Neuronal stem cell (in vitro differentiated cells): ENCODE data around the gene SLC16A4.

Experiments used
- DNase-seq: peaks from one replicate; pipeline ENCODE4 v3.0.0-alpha.2; 2013; ENCODE audit warnings: low spot score
- H2AFZ ChIP-seq: one replicate; pipeline ENCODE4 v1.6.1; 2013; ENCODE audit warnings: mild to moderate bottlenecking, low read length, inconsistent platforms
- H2AK5ac ChIP-seq: 2 replicates; pipeline ENCODE4 v1.6.1; 2013; ENCODE audit warnings: low read depth, mild to moderate bottlenecking, inconsistent platforms, low read length, moderate library complexity, mixed read lengths
- H2BK120ac ChIP-seq: 2 replicates; pipeline ENCODE4 v1.6.1; 2013; ENCODE audit warnings: low read depth, mild to moderate bottlenecking, inconsistent platforms, low read length, moderate library complexity, mixed read lengths
- H2BK12ac ChIP-seq: one replicate; pipeline ENCODE4 v1.6.1; 2013; ENCODE audit warnings: low read length, inconsistent platforms
- H2BK15ac ChIP-seq: 2 replicates; pipeline ENCODE4 v1.6.1; 2013; ENCODE audit warnings: mild to moderate bottlenecking, low read length, inconsistent platforms, mixed read lengths
- H2BK5ac ChIP-seq: one replicate; pipeline ENCODE4 v1.6.1; 2013; ENCODE audit warnings: inconsistent platforms, mild to moderate bottlenecking, low read length, moderate library complexity
- H3K14ac ChIP-seq: one replicate; pipeline ENCODE4 v1.6.1; 2013; ENCODE audit warnings: low read length, inconsistent platforms
- H3K18ac ChIP-seq: 2 replicates; pipeline ENCODE4 v1.6.1; 2013; ENCODE audit warnings: low read length, inconsistent platforms
- H3K23ac ChIP-seq: 2 replicates; pipeline ENCODE4 v1.6.1; 2013; ENCODE audit warnings: low read depth, mild to moderate bottlenecking, mixed read lengths, low read length, inconsistent platforms; ENCODE audit not compliant: poor library complexity
- H3K27ac ChIP-seq: replicated peaks from 3 replicates; pipeline ENCODE4 v1.5.1; 2013; ENCODE audit warnings: low read length, inconsistent platforms
- H3K27me3 ChIP-seq, 3 experiments: 2 replicates each; pipeline ENCODE4 v1.6.1; 2013; ENCODE audit warnings: low read length in 3 of 3, mild to moderate bottlenecking in 2 of 3, inconsistent platforms in 1 of 3, low read depth in 1 of 3, mixed read lengths in 1 of 3, moderate library complexity in 1 of 3; ENCODE audit not compliant: control insufficient read depth in 3 of 3, insufficient read depth in 3 of 3
- H3K36me3 ChIP-seq, 2 donors: replicated peaks in 1 of 2; 2 replicates each; pipeline ENCODE4 v1.6.1; 2013; ENCODE audit warnings: low read length in 2 of 2; ENCODE audit not compliant: control insufficient read depth in 2 of 2, insufficient read depth in 2 of 2
- H3K4ac ChIP-seq: 2 replicates; pipeline ENCODE4 v1.6.1; 2013; ENCODE audit warnings: inconsistent platforms, mild to moderate bottlenecking, low read length, moderate library complexity
- H3K4me1 ChIP-seq, 2 donors: 1 replicate in 1 of 2; 2 replicates in 1 of 2; pipeline ENCODE4 v1.6.1; 2013; ENCODE audit warnings: low read length in 2 of 2, low read depth in 1 of 2; ENCODE audit not compliant: control insufficient read depth in 2 of 2, insufficient read depth in 1 of 2
- H3K4me2 ChIP-seq: one replicate; pipeline ENCODE4 v1.6.1; 2013; ENCODE audit warnings: mild to moderate bottlenecking, low read length, inconsistent platforms; ENCODE audit not compliant: insufficient read depth, poor library complexity, severe bottlenecking
- H3K4me3 ChIP-seq, 2 donors: 2 replicates each; pipeline ENCODE4 v1.5.1; 2013; ENCODE audit warnings: low read length in 2 of 2, mild to moderate bottlenecking in 2 of 2, inconsistent platforms in 1 of 2, moderate library complexity in 1 of 2
- H3K79me1 ChIP-seq: one replicate; pipeline ENCODE4 v1.6.1; 2013; ENCODE audit warnings: low read depth, mild to moderate bottlenecking, inconsistent platforms, low read length, moderate library complexity
- H3K9ac ChIP-seq: one replicate; pipeline ENCODE4 v1.6.1; 2013; ENCODE audit warnings: mild to moderate bottlenecking, low read depth, low read length, inconsistent platforms; ENCODE audit not compliant: poor library complexity
- H3K9me3 ChIP-seq, 2 donors: replicated peaks in 1 of 2; 2 replicates each; pipeline versions ENCODE3 to v1.6.1; 2013; ENCODE audit warnings: low read length in 2 of 2, mild to moderate bottlenecking in 2 of 2, inconsistent platforms in 1 of 2, low read depth in 1 of 2, mixed read lengths in 1 of 2, moderate library complexity in 1 of 2; ENCODE audit not compliant: control insufficient read depth in 2 of 2, insufficient read depth in 1 of 2
- H4K8ac ChIP-seq: one replicate; pipeline ENCODE4 v1.6.1; 2013; ENCODE audit warnings: low read depth, mild to moderate bottlenecking, inconsistent platforms, low read length, moderate library complexity
- H4K91ac ChIP-seq: one replicate; pipeline ENCODE4 v1.6.1; 2013; ENCODE audit warnings: low read length, low read depth, mild to moderate bottlenecking, inconsistent platforms; ENCODE audit not compliant: poor library complexity
- WGBS, 2 donors: extraction: QIAGEN DNeasy Blood & Tissue Kit; methylation state at CpG; one replicate each; pipeline ENCODE4 v1.1.7; 2013; ENCODE audit warnings: missing lambda C conversion rate in 2 of 2, mixed read lengths in 1 of 2; ENCODE audit not compliant: insufficient read length in 2 of 2, insufficient replicate concordance in 1 of 2; ENCODE audit errors: extremely low coverage in 2 of 2; 5-methylcytosine and 5-hydroxymethylcytosine counted together

Gene SLC16A4

GRCh38 chr1:110320168-110320518 is 70.7 kb downstream of the SLC16A4 start:
- Histone ChIP-seq H3K27ac (no peak overlapping the region), H3K27me3 (peaks cover 0 to 4% (median 0%) of the 10 kb centered on the region in 3 experiments), H2BK12ac (no peak overlapping the region), H3K4me1 (no peaks in the 10 kb centered on the region), H2AK5ac (no peak overlapping the region), H2BK120ac (no peak overlapping the region), H4K91ac (no peak overlapping the region), H4K8ac (no peak overlapping the region), H3K23ac (no peak overlapping the region), H2BK15ac (no peak overlapping the region), H3K36me3 (no peaks in the 10 kb centered on the region), H3K4me2 (no peak overlapping the region), H3K79me1 (no peaks in the 10 kb centered on the region), H3K14ac (no peak overlapping the region), H3K4ac (no peak overlapping the region), H3K9me3 (no peaks in the 10 kb centered on the region), H2BK5ac (no peak overlapping the region), H3K4me3 (no peak overlapping the region), H3K9ac (no peak overlapping the region), H2AFZ (no peak overlapping the region), H3K18ac (no peak overlapping the region)
- WGBS, 2 donors, result no CpG with 5 or more reads among the region's 1 CpG
- DNase-seq, result no peak

- WGBS, 2 donors, result no CpG with 5 or more reads among the region's 4 CpGs
- no peaks in the 10 kb centered on the region for H3K79me1 ChIP-seq
These were observed 71.3 kb downstream of the SLC16A4 start for GRCh38 chr1:110319332-110320167.

GRCh38 chr1:110318046-110318445 is 72.8 kb downstream of the SLC16A4 start:
- Histone ChIP-seq H2BK12ac (no peak overlapping the region), H2AFZ (no peak overlapping the region), H2BK5ac (no peak overlapping the region), H2BK120ac (no peak overlapping the region), H3K4me1 (no peaks in the 10 kb centered on the region), H2AK5ac (no peak overlapping the region), H2BK15ac (no peak overlapping the region), H3K79me1 (no peaks in the 10 kb centered on the region), H3K18ac (no peak overlapping the region), H4K8ac (no peak overlapping the region), H3K4me3 (no peak overlapping the region), H4K91ac (no peak overlapping the region), H3K9me3 (no peaks in the 10 kb centered on the region), H3K36me3 (no peaks in the 10 kb centered on the region), H3K27ac (no peak overlapping the region), H3K27me3 (peaks cover 0 to 4% (median 0%) of the 10 kb centered on the region in 3 experiments), H3K14ac (no peak overlapping the region), H3K9ac (peak overlapping the region; percentile 34), H3K4ac (no peak overlapping the region), H3K23ac (no peak overlapping the region), H3K4me2 (no peak overlapping the region)
- DNase-seq, result no peak
- WGBS, 2 donors, result no CpG with 5 or more reads among the region's 4 CpGs

More at GRCh38 chr1:110319332-110320167, 71.3 kb downstream of the SLC16A4 start:
- H3K4ac ChIP-seq, result no peak overlapping the region
- no peak overlapping the region for H4K91ac ChIP-seq
- H2AFZ ChIP-seq, result no peak overlapping the region
- H2BK15ac ChIP-seq, result no peak overlapping the region
- no peak overlapping the region for H3K9ac ChIP-seq
- no peak overlapping the region for H3K23ac ChIP-seq
- H3K27me3 ChIP-seq, result peaks cover 0 to 4% (median 0%) of the 10 kb centered on the region in 3 experiments
- no peak overlapping the region for H2BK5ac ChIP-seq
- no peak overlapping the region for H2BK120ac ChIP-seq
- H4K8ac ChIP-seq, result no peak overlapping the region
- no peak overlapping the region for H2BK12ac ChIP-seq
- H3K18ac ChIP-seq, result no peak overlapping the region
- H3K27ac ChIP-seq, result no peak overlapping the region
- H3K4me2 ChIP-seq, result no peak overlapping the region
- H2AK5ac ChIP-seq, result no peak overlapping the region
- no peaks in the 10 kb centered on the region for H3K4me1 ChIP-seq
- no peaks in the 10 kb centered on the region for H3K9me3 ChIP-seq
- no peak overlapping the region for H3K4me3 ChIP-seq
- no peak overlapping the region for H3K14ac ChIP-seq
- DNase-seq, result no peak
- H3K36me3 ChIP-seq, result no peaks in the 10 kb centered on the region

GRCh38 chr1:110316735-110317134 is 74.1 kb downstream of the SLC16A4 start:
- Histone ChIP-seq H3K14ac (no peak overlapping the region), H4K8ac (no peak overlapping the region), H2BK5ac (no peak overlapping the region), H4K91ac (no peak overlapping the region), H2AK5ac (no peak overlapping the region), H3K4me1 (peaks cover 0 to 6% of the 10 kb centered on the region in 2 donors), H3K9me3 (no peaks in the 10 kb centered on the region), H2AFZ (no peak overlapping the region), H2BK12ac (no peak overlapping the region), H3K36me3 (no peaks in the 10 kb centered on the region), H3K27ac (no peak overlapping the region), H3K79me1 (no peaks in the 10 kb centered on the region), H3K4me2 (no peak overlapping the region), H3K18ac (no peak overlapping the region), H2BK120ac (no peak overlapping the region), H3K9ac (no peak overlapping the region), H3K23ac (no peak overlapping the region), H2BK15ac (no peak overlapping the region), H3K27me3 (peaks cover 0 to 4% (median 0%) of the 10 kb centered on the region in 3 experiments), H3K4me3 (no peak overlapping the region), H3K4ac (no peak overlapping the region)
- DNase-seq, result no peak
- no CpG with 5 or more reads among the region's 2 CpGs for WGBS, 2 donors
